ENCODE measurements around the gene CBR4. TPM values are rescaled to one million over a fixed set of nuclear protein-coding genes. Genes with fewer than 3 reads are reported as not detected.

The CBR4 gene
- total RNA-seq, 1 experiment from 2014 or later = 14.4 TPM

DNA sequence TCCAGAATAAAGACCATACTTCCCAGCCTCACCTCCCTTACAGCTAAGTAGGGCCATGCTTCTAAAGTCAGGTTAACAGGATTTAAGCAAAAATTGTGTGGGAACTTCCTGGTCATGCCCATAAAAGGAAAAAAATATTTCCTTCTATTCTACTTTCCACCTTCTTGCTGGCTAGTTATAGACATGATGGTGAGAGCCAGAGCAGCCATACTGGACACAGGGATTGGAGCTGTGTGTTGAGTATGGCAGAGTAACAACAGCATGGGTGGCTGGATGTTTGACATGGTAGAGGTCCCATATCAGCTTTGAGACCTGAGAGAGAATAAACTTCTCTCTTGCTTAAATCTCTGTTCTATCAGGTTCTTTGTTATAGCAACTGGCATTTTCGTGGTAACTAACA, 15.1 kb upstream of the CBR4 start:
- H3K27ac ChIP-seq = no peak overlapping the region

DNA sequence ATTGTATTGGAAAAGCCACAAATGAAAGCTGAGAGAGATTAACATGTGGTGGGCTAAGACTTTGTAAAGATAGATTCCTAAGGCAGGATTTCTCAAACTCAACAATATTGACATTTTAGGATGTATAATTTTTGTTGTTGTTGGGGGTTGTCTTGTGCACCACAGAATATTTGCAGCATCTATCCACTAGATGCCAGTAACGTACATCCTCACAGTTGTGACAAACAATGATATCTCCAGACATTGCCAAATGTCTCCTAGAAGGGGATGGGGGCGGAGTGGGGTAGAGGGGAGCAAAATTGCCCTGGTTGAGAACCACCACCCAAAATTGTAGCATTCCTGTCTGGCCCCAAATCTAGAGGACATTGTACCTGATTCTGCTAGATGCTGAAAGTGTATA, 14.7 kb upstream of the CBR4 start:
- H3K36me3 ChIP-seq = no peaks in the 10 kb centered on the region
- H3K9me3 ChIP-seq (replicated peaks) = no peaks in the 10 kb centered on the region
- H3K4me1 ChIP-seq (replicated peaks) = no peaks in the 10 kb centered on the region
- no peak overlapping the region for H3K27ac ChIP-seq
- DNase-seq (ENCODE audit: low read depth in 1 of 2, low spot score in 2 of 2) = peak in 1 of 2 experiments; percentile 23
- no peaks in the 10 kb centered on the region for H3K27me3 ChIP-seq (replicated peaks)
- no peak overlapping the region for H3K4me3 ChIP-seq

More for the DNA sequence above, 15.1 kb upstream of the CBR4 start:
- no peaks in the 10 kb centered on the region for H3K9me3 ChIP-seq (replicated peaks)
- peaks cover under 1% of the 10 kb centered on the region; the same call in 1 of the 2 replicates for H3K4me1 ChIP-seq (replicated peaks)
- no peaks in the 10 kb centered on the region for H3K27me3 ChIP-seq (replicated peaks)
- H3K36me3 ChIP-seq = no peaks in the 10 kb centered on the region
- DNase-seq (ENCODE audit: low read depth in 1 of 2, low spot score in 2 of 2) = no peak
- H3K4me3 ChIP-seq = no peak overlapping the region

DNA sequence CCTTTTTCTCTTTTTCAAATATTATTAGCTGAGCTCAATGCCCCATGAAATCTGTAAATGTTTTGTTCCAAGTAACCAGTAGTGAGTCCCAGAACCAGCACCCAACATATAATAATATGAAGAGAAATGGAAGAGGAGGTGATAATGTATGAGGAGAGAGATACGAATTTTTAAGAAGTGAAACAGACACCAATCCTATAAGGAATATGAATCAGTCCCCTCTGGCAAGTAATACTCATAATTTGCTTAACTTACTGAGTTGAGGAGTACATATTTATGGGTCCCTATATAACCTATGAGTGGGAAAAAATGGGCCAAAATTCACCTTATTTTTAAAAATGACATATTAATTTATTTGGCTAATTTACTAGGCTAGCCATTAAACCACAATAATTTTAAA, 8.4 kb upstream of the CBR4 start:
- Histone ChIP-seq H3K27me3 (replicated peaks) (no peaks in the 10 kb centered on the region), H3K4me1 (replicated peaks) (peaks cover 5% of the 10 kb centered on the region; the same call in 1 of the 2 replicates)

DNA sequence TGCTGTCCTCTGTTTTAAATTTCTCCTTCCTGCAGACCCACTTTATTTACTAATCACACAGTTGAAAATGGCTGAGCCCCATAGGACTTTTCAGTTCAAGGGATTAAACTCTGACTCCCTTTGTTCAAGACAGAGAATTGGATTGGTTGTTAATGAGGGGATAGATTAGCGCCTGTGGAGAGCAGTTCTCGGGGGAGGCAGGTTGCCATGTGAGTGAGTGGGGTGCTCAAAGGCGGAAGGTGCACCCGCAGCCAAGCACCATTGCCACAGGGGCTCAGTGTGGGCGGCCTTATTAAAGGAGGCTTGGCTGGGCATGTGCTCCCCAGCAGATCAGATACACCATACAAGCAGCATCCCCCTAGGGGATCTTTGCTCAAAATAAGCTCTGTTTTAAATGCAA, 7.9 kb upstream of the CBR4 start:
- Histone ChIP-seq H3K27ac (no peak overlapping the region), H3K27me3 (replicated peaks) (no peaks in the 10 kb centered on the region), H3K4me1 (replicated peaks) (peaks cover 5% of the 10 kb centered on the region; the same call in 1 of the 2 replicates), H3K4me3 (no peak overlapping the region), H3K9me3 (replicated peaks) (no peaks in the 10 kb centered on the region), H3K36me3 (no peaks in the 10 kb centered on the region)
- no peak for DNase-seq (ENCODE audit: low read depth in 1 of 2, low spot score in 2 of 2)

More for the DNA sequence above, 8.4 kb upstream of the CBR4 start:
- DNase-seq (ENCODE audit: low read depth in 1 of 2, low spot score in 2 of 2) = no peak
- Histone ChIP-seq H3K4me3 (no peak overlapping the region), H3K9me3 (replicated peaks) (no peaks in the 10 kb centered on the region), H3K36me3 (no peaks in the 10 kb centered on the region), H3K27ac (no peak overlapping the region)

DNA sequence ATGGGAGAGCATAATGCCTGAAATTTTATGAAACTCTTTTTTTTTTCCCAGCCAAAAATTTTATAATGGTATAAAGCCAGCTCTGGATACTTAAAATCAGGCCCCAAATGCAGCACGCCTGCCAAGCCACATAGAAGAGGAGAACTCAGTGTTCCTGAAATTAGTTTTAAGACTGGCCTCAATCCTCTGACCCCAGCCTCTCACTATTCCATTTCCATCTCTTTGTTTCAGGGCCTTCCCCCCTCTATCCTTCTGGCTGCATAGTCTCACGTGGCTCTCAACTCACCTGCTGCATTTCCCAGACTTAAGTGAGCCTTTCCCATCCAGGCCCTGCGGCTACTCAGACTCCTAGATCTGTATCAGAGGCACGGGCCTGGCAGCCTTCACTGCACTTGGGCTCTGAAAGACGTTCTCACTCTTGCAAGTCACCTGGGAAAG, 5.2 kb upstream of the CBR4 start:
- Histone ChIP-seq H3K27ac (no peak overlapping the region), H3K4me1 (replicated peaks) (peaks cover 5% of the 10 kb centered on the region; the same call in 1 of the 2 replicates), H3K9me3 (replicated peaks) (no peaks in the 10 kb centered on the region), H3K36me3 (no peaks in the 10 kb centered on the region), H3K4me3 (no peak overlapping the region), H3K27me3 (replicated peaks) (no peaks in the 10 kb centered on the region)
- DNase-seq (ENCODE audit: low read depth in 1 of 2, low spot score in 2 of 2) = no peak

DNA sequence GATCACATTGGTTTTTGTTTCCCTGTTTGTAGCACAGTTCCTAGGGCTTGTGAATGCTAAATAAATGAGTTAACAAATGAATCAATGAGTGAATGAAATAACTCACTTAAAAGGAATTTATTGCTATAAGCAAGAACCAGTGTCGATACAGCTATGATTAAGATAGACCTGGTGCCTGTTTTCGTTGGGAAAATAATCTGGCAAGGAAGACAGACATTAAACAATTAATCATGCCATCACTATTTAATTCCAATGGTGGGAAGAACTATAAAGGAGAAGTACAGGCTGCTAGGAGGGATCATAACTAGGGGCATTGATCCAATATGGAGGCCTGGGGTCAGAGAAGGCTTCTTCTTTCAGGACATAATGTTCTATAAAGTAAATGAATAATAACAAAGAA, 4.5 kb upstream of the CBR4 start:
- no peaks in the 10 kb centered on the region for H3K27me3 ChIP-seq (replicated peaks)
- peaks cover 5% of the 10 kb centered on the region; the same call in 1 of the 2 replicates for H3K4me1 ChIP-seq (replicated peaks)
- no peak for DNase-seq (ENCODE audit: low read depth in 1 of 2, low spot score in 2 of 2)
- no peak overlapping the region for H3K27ac ChIP-seq
- no peak overlapping the region for H3K4me3 ChIP-seq
- H3K9me3 ChIP-seq (replicated peaks) = no peaks in the 10 kb centered on the region
- H3K36me3 ChIP-seq = no peaks in the 10 kb centered on the region

DNA sequence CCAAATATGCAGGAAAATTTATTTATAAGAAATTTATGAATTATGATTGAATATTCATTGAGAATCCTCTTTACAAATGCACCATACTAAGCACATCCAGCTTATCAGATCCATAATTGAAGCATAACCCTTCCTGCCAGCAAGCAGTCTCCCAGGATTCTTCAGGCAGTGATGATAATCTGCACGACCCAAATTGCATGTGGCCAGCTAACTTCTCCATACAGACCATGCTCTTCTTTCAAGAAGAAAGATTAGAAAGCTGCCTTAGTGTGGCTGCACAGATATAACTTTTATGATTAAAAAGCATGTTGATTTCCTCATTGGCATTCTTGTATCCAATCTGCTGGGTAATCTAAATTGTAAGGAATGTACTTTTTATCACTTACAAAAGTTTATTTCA, 3.3 kb upstream of the CBR4 start:
- no peaks in the 10 kb centered on the region for H3K27me3 ChIP-seq (replicated peaks)
- H3K36me3 ChIP-seq = no peaks in the 10 kb centered on the region
- no peak overlapping the region for H3K27ac ChIP-seq
- H3K4me1 ChIP-seq (replicated peaks) = peaks cover 13% of the 10 kb centered on the region
- no peak for DNase-seq (ENCODE audit: low read depth in 1 of 2, low spot score in 2 of 2)
- no peak overlapping the region for H3K4me3 ChIP-seq
- no peaks in the 10 kb centered on the region for H3K9me3 ChIP-seq (replicated peaks)

DNA sequence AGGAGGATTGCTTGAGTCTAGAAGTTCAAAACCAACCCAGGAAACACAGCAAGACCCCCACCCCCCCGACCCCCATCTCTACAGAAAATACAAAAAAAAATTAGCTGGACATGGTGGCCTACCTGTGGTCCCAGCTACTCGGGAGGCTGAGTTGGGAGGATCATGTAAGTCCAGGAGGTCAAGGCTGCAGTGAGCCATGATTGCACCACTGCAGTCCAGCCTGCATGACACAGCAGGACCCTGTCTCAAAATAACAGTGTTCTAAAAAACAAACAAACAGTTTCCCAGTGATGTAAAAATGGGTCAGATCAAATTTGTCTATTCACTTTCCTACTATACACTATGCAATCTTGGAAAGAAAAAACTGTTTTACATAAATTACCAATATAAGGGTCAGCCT, 2.0 kb upstream of the CBR4 start:
- H3K4me3 ChIP-seq = no peak overlapping the region
- H3K27ac ChIP-seq = no peak overlapping the region
- DNase-seq (ENCODE audit: low read depth in 1 of 2, low spot score in 2 of 2) = no peak
- H3K36me3 ChIP-seq = no peaks in the 10 kb centered on the region
- no peaks in the 10 kb centered on the region for H3K9me3 ChIP-seq (replicated peaks)
- peaks cover 14% of the 10 kb centered on the region for H3K4me1 ChIP-seq (replicated peaks)
- H3K27me3 ChIP-seq (replicated peaks) = no peaks in the 10 kb centered on the region

DNA sequence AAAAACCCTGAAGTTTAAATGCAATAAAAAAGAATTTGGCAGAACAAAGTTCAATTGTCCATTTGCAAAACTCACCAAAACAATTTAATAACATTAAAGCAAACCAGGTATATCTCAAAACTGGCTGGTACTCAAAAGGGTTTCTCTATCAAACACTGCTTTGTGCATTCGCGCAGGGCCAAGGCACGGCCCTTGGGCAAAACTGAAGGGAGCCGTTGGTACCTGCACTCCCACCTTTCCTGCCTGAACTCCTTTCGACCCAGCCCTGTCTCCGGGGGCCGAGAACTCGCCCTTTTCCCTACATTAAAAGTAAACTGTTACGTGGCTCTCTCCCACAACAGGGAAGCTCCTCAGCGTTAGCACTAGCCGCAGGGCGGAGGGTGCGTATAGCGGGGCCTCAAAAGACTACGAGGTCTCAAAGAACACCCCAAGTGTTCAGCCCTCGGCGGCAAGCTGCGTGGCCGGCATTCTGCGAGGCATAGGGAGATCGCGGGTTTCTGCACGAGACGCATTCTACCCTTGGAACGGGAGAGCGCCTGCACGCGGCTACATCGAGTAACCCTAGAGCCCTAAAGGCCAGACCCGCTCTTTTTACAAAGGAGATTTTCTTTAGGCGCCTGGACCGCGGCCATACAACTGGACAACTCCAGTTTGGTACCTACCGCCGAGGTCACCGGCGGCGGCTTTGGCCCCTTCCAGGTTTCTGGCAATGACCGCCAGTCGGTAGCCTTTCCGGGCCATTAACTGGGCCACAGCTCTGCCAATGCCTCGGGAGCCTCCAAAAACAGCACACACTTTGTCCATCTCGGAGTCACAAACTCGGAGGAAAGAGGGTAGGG, 550 bp downstream of the CBR4 start:
- Histone ChIP-seq H3K36me3 (no peaks in the 10 kb centered on the region), H3K4me1 (replicated peaks) (peaks cover 9% of the 10 kb centered on the region)
- peak in 1 of 2 experiments; percentile 56 for DNase-seq (ENCODE audit: low read depth in 1 of 2, low spot score in 2 of 2)

DNA sequence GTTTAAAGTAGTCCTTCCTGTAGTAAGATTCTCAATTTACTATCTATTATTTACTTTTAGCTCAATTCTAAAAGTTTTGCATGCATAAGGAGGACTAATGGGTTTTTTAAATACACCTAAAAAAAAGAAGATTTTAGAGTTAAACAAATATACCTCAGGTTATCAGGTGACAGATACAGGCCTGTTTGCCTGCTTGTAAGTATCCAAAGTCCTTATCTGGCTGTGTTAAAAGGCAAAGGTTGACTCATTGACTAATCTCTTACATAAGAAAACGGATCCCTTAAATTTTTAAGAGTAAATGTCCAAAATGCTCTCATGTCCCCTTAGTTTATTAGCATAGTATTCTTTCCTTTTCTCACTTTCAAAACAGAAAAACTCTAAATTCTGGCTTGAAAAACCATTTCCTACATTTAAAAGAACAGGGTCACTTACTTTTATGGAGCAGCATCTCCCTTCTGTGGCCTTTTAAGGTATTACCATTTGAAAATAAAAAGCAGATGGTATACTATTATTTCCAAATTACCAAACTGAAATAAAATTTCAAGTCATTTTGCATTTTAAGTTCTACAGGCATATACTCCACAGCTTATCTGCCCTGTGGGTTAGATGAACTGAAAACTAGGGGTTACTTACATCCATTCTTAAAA, 4.5 kb downstream of the CBR4 start:
- no peak for DNase-seq (ENCODE audit: low read depth in 1 of 2, low spot score in 2 of 2)
- no peak overlapping the region for H3K27ac ChIP-seq
- H3K4me3 ChIP-seq = no peak overlapping the region
- peaks cover 9% of the 10 kb centered on the region for H3K4me1 ChIP-seq (replicated peaks)
- peaks cover 7% of the 10 kb centered on the region; the same call in 1 of the 2 replicates for H3K36me3 ChIP-seq
- H3K9me3 ChIP-seq (replicated peaks) = no peaks in the 10 kb centered on the region
- no peaks in the 10 kb centered on the region for H3K27me3 ChIP-seq (replicated peaks)

More for the DNA sequence above, 550 bp downstream of the CBR4 start:
- Histone ChIP-seq H3K4me3 (peak overlapping the region; percentile 49), H3K27me3 (replicated peaks) (no peaks in the 10 kb centered on the region), H3K9me3 (replicated peaks) (no peaks in the 10 kb centered on the region), H3K27ac (peak overlapping the region; percentile 72)

DNA sequence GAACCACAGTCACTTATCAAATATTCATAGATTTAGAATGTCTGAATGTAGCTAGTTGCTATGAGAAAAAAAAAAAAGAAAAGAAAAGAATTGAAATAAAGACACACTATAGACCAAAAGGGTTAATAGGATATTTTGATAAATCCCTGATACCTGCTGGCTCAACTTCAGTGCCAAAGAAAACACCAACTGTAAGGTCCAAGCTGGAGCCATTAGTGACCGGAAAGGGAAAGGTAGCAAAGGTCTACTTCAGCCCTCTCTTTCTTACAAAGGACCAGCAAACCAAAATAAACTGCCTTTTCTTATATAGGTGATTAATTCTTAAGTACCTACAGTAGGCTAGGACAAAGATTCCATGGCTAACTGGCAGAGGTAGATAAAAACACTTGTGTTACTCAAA, 9.7 kb downstream of the CBR4 start:
- Histone ChIP-seq H3K4me3 (no peak overlapping the region), H3K27me3 (replicated peaks) (no peaks in the 10 kb centered on the region), H3K9me3 (replicated peaks) (no peaks in the 10 kb centered on the region), H3K27ac (no peak overlapping the region), H3K36me3 (peaks cover 10% of the 10 kb centered on the region; the same call in 1 of the 2 replicates), H3K4me1 (replicated peaks) (no peaks in the 10 kb centered on the region; the same call in 1 of the 2 replicates)
- DNase-seq (ENCODE audit: low read depth in 1 of 2, low spot score in 2 of 2) = no peak

DNA sequence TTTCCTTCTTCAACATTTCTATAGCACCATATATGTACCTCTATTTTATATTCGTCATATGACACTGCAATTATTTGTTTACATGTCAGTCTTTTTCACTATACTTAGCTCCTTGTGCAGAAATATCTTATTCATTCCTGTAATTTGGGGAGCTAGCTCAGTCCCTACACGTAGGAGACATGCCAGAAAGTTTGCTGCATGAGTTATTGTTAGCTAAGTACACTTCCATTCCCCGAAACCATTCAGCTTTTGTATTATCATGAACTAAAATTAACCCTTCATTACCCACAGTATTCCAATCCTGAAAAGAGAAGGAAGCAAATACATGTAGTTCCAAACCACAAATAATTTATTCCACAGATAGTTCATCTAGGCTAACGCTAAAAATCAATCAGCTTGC, 10.2 kb downstream of the CBR4 start:
- Histone ChIP-seq H3K36me3 (peaks cover 10% of the 10 kb centered on the region), H3K27me3 (replicated peaks) (no peaks in the 10 kb centered on the region), H3K9me3 (replicated peaks) (no peaks in the 10 kb centered on the region), H3K4me1 (replicated peaks) (no peaks in the 10 kb centered on the region; the same call in 1 of the 2 replicates), H3K27ac (no peak overlapping the region), H3K4me3 (no peak overlapping the region)
- no peak for DNase-seq (ENCODE audit: low read depth in 1 of 2, low spot score in 2 of 2)

DNA sequence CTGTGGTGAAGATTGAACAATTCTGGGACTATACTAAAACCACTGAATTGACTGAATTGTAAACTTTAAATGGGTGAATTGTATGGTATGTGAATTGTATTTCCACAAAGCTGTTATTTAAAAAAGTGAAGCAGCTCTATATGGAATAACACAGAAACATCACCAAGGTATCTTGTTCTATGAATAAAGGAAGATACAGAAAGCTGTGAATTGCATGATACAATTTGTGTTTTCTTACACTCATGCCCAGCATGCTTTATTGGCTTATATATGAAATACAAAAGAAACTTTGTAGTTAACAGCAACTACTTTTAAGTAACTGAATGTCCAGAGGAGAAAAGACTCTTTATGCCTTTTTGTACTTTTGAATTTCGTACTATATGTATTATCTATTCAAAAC, 11.5 kb downstream of the CBR4 start:
- no peak for DNase-seq (ENCODE audit: low read depth in 1 of 2, low spot score in 2 of 2)
- no peaks in the 10 kb centered on the region for H3K27me3 ChIP-seq (replicated peaks)
- no peak overlapping the region for H3K4me3 ChIP-seq

More for the DNA sequence above, 11.5 kb downstream of the CBR4 start:
- Histone ChIP-seq H3K27ac (no peak overlapping the region), H3K36me3 (peaks cover 10% of the 10 kb centered on the region), H3K4me1 (replicated peaks) (peaks cover 8% of the 10 kb centered on the region), H3K9me3 (replicated peaks) (no peaks in the 10 kb centered on the region)

Measured in SJSA1 (cell line).